ENCODE measurements around the gene WDR4. TPM values are rescaled to one million over a fixed set of nuclear protein-coding genes. Genes with fewer than 3 reads are reported as not detected.

Gene WDR4
- total and polyA plus RNA-seq, 10 of the 15 experiments (the other 5 are each of a cell fraction or from before 2014, with no cell fraction given) = 2.1 to 45.3 (median 18.7) TPM

DNA sequence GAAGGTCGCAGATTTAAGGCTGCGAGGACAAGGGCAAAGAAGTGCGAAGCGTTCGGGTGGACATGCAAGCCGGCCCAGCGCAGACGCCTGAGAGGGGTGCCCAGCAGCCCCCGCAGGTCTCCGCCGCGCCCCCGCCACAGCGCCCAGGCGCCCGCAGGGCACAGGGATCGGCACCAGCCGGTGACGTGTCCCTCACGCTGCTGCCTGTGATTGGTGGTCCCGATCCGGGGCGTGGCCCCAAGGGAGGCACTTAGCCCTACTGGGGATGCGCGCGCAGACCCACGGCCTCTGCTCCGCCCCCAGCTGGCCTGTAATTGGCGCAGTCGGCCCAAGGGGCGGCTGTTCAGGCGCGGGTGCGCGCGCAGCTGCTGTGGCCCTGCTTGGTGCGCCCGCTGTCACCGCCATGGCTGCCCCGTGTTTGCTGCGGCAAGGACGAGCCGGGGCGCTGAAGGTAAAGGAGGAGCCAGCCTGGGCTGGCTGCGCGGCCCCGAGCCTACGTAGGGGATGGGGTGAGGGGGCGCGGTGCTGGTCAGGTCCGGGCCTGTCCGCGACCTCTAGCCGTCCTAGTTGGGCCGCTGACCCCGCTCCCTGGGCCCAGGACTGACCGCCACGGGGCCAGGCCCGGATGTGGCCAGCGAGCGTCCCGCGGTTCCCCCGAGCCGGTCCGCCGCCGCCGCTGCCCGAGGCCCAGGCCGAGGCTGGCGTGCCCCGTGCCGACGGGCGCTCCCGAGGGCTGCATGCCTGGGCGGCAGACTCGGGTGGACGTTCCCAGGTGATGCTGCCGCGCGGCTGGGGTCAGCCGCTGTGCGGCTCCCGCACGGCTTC, 13.8 kb upstream of the WDR4 start, which contains the start of gene NDUFV3 (continued):
- TF ChIP-seq, protein P1, sequence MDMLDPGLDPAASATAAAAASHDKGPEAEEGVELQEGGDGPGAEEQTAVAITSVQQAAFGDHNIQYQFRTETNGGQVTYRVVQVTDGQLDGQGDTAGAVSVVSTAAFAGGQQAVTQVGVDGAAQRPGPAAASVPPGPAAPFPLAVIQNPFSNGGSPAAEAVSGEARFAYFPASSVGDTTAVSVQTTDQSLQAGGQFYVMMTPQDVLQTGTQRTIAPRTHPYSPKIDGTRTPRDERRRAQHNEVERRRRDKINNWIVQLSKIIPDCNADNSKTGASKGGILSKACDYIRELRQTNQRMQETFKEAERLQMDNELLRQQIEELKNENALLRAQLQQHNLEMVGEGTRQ (IDR thresholded peaks at IDR 0.05; ENCODE audit: borderline replicate concordance, low read depth, low read length) = no peak
- 0 out of 2 replicates have a peak, but pooled peaks have one; percentile 41 for TF ChIP-seq TCF12 (IDR thresholded peaks at IDR 0.05; ENCODE audit: low read depth, low read length)
- TF ChIP-seq HCFC1 (IDR thresholded peaks at IDR 0.05; ENCODE audit: low read length) = peak; percentile 46; the same call in 1 of the 2 replicates
- TF ChIP-seq NR2C2 (IDR thresholded peaks at IDR 0.05; ENCODE audit: borderline replicate concordance, control insufficient read depth, insufficient read length, low read depth) = no peak
- peak; percentile 91 for TF ChIP-seq RFX5 (IDR thresholded peaks at IDR 0.05; ENCODE audit: low read depth, low read length)
- TF ChIP-seq BRCA1 (IDR thresholded peaks at IDR 0.05; ENCODE audit: low read depth, low read length) = no peak
- TF ChIP-seq, protein P2, sequence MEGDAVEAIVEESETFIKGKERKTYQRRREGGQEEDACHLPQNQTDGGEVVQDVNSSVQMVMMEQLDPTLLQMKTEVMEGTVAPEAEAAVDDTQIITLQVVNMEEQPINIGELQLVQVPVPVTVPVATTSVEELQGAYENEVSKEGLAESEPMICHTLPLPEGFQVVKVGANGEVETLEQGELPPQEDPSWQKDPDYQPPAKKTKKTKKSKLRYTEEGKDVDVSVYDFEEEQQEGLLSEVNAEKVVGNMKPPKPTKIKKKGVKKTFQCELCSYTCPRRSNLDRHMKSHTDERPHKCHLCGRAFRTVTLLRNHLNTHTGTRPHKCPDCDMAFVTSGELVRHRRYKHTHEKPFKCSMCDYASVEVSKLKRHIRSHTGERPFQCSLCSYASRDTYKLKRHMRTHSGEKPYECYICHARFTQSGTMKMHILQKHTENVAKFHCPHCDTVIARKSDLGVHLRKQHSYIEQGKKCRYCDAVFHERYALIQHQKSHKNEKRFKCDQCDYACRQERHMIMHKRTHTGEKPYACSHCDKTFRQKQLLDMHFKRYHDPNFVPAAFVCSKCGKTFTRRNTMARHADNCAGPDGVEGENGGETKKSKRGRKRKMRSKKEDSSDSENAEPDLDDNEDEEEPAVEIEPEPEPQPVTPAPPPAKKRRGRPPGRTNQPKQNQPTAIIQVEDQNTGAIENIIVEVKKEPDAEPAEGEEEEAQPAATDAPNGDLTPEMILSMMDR (IDR thresholded peaks at IDR 0.05 in 2 of 3, conservative IDR thresholded peaks at IDR 0.05 in 1 of 3; ENCODE audit: control insufficient read depth in 2 of 3, extremely low read depth in 1 of 3, insufficient read depth in 1 of 3, low read depth in 3 of 3, low read length in 3 of 3) = no peak
- TF ChIP-seq NFYB (IDR thresholded peaks at IDR 0.05; ENCODE audit: insufficient read depth, low read depth, low read length) = peak; percentile 95
- TF ChIP-seq, protein P3, sequence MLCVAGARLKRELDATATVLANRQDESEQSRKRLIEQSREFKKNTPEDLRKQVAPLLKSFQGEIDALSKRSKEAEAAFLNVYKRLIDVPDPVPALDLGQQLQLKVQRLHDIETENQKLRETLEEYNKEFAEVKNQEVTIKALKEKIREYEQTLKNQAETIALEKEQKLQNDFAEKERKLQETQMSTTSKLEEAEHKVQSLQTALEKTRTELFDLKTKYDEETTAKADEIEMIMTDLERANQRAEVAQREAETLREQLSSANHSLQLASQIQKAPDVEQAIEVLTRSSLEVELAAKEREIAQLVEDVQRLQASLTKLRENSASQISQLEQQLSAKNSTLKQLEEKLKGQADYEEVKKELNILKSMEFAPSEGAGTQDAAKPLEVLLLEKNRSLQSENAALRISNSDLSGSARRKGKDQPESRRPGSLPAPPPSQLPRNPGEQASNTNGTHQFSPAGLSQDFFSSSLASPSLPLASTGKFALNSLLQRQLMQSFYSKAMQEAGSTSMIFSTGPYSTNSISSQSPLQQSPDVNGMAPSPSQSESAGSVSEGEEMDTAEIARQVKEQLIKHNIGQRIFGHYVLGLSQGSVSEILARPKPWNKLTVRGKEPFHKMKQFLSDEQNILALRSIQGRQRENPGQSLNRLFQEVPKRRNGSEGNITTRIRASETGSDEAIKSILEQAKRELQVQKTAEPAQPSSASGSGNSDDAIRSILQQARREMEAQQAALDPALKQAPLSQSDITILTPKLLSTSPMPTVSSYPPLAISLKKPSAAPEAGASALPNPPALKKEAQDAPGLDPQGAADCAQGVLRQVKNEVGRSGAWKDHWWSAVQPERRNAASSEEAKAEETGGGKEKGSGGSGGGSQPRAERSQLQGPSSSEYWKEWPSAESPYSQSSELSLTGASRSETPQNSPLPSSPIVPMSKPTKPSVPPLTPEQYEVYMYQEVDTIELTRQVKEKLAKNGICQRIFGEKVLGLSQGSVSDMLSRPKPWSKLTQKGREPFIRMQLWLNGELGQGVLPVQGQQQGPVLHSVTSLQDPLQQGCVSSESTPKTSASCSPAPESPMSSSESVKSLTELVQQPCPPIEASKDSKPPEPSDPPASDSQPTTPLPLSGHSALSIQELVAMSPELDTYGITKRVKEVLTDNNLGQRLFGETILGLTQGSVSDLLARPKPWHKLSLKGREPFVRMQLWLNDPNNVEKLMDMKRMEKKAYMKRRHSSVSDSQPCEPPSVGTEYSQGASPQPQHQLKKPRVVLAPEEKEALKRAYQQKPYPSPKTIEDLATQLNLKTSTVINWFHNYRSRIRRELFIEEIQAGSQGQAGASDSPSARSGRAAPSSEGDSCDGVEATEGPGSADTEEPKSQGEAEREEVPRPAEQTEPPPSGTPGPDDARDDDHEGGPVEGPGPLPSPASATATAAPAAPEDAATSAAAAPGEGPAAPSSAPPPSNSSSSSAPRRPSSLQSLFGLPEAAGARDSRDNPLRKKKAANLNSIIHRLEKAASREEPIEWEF (IDR thresholded peaks at IDR 0.05; ENCODE audit: insufficient replicate concordance, low read depth, low read length) = no peak
- TF ChIP-seq GATAD2B (conservative IDR thresholded peaks at IDR 0.05; ENCODE audit: low read depth) = peak; percentile 89
- TF ChIP-seq SIN3A (IDR thresholded peaks at IDR 0.05; ENCODE audit: low read depth, low read length) = no peak; the same call in none of the 2 replicates
- TF ChIP-seq POLR2AphosphoS5 (IDR thresholded peaks at IDR 0.05; ENCODE audit: low read length) = peak; percentile 86
- TF ChIP-seq, protein P4, sequence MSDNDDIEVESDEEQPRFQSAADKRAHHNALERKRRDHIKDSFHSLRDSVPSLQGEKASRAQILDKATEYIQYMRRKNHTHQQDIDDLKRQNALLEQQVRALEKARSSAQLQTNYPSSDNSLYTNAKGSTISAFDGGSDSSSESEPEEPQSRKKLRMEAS (IDR thresholded peaks at IDR 0.05; ENCODE audit: low read depth, low read length) = peak; percentile 73; the same call in 1 of the 2 replicates
- no peak for TF ChIP-seq E4F1 (IDR thresholded peaks at IDR 0.05; ENCODE audit: borderline replicate concordance, partially characterized antibody)
- TF ChIP-seq EGR1 (IDR thresholded peaks at IDR 0.05; ENCODE audit: borderline replicate concordance in 1 of 2, low read depth in 2 of 2, low read length in 2 of 2) = peak in 1 of 2 experiments; percentile 85; a peak in 2 of 3 replicates
- TF ChIP-seq, protein P5, sequence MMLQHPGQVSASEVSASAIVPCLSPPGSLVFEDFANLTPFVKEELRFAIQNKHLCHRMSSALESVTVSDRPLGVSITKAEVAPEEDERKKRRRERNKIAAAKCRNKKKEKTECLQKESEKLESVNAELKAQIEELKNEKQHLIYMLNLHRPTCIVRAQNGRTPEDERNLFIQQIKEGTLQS (IDR thresholded peaks at IDR 0.05; ENCODE audit: borderline replicate concordance, extremely low read depth, low read depth, low read length) = no peak
